Measurements from ENCODE around the gene GALNT9.

GALNT9 gene

GRCh38 chr12:132292328-132293319, 36.8 kb downstream of the GALNT9 start:
- no peak for TF ChIP-seq CTCF (IDR thresholded peaks at IDR 0.05; ENCODE audit: insufficient read depth, missing control alignments)
- FAIRE-seq (no peak), DNase-seq (ENCODE audit: insufficient read length, low spot score) (no peak)

- no peak for FAIRE-seq
- TF ChIP-seq CTCF (IDR thresholded peaks at IDR 0.05; ENCODE audit: insufficient read depth, missing control alignments): no peak
- DNase-seq (ENCODE audit: insufficient read length, low spot score): no peak
Observed at GRCh38 chr12:132291402-132292175, 37.8 kb downstream of the GALNT9 start.

DNA sequence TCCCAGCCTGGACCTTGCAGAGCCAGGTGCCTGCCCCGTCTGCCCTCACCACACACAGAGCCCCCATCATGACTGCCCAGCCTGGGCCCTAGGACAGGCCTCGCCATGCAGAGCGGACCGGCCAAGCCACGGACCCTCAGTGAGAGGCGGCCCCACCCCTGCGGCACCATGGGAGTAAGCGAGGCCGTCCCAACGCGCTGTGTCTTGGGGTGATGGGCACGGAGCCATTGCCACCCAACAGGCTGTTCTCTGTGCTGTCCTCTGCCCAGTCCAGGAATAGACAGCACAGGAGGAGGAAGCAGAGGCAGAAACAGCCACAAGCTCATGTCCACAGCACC, 39.2 kb downstream of the GALNT9 start:
- no peak for DNase-seq (ENCODE audit: insufficient read length, low spot score)
- TF ChIP-seq CTCF (IDR thresholded peaks at IDR 0.05; ENCODE audit: insufficient read depth, missing control alignments): no peak
- FAIRE-seq: no peak

DNA sequence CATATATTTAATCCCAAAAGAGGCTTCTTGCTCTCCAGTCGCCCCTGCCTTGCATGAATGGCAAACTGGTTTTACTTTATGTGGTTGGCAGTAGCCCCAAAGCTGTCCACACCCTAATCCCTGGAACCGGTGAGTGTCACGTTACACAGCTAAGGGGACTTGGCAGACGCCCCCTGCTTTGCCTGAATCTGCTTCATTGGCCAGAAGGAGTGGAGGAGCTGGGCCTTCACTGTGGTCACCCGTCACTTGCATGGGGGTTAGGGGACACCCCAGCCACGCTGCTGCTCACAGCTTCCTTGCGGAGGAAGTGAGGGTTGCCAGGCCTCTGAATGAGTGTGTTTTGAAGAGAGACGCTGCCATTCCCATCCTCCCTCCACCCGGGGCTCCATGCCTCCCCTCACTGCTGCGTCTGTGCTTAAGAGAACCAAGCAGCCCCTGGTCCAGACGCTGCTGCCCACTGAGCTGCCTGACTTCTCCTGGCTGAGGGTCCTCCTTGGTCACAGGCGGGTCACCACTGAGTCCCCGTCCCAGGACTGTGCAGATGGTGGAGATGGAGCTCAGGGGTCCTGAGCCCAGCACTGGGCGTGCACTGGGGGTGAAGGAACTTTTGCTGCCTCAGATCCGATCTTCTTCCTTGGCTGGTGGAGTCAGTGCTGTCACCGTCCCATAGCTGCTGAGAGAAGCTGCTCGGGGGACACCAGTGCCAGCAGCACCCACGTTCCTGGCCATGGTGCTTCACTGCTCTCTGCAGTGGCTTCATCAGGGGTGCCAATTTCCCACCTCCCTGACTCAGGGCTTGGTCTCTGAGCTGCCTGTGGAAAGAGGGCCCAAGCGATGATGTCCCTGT, 39.8 kb downstream of the GALNT9 start:
- TF ChIP-seq CTCF (IDR thresholded peaks at IDR 0.05; ENCODE audit: insufficient read depth, missing control alignments): no peak
- DNase-seq (ENCODE audit: insufficient read length, low spot score): no peak
- no peak for FAIRE-seq

- DNase-seq (ENCODE audit: insufficient read length, low spot score) (no peak), FAIRE-seq (no peak)
- no peak for TF ChIP-seq CTCF (IDR thresholded peaks at IDR 0.05; ENCODE audit: insufficient read depth, missing control alignments)
Observed at GRCh38 chr12:132288516-132289215, 40.7 kb downstream of the GALNT9 start.

DNA sequence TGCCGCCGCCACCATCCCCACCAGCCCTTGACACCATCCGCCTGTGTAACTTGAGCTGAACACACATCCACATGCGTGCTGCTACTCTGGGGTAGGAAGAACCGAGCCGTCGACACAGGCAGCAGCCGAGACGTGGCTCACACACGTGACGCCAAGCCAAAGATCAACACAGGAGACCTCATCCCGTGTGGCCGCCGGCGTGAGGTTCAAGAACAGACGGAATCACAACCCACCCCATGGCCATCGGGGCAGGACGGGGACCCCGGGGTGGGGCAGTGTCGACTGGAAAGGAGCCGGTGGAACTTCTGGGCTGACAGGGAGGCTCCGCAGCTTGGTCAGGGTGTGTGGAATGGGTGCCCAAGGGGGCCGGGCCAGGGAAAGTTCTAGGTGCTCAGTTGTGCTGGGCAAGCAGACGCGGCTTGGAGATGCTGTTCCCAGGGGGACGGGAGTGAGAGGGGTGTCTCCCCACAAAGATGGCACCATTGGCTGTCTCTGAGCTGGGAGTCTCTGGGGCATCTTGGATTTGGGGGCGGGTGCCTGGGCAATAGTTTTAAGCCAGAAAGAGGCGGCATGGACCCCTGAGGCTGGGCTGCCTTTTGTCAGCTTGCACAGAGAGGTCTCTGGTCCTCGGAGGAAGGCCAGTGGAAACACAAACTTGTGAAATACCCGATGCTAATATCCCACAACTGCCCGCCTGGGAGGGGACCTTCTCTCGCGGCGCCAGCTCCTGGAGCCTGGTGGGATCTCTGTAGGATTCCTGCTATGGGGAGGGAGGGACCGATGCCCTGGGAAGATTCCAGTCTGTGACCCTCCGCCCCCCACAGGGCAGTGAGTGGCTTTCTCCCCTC, 41.8 kb downstream of the GALNT9 start:
- no peak for TF ChIP-seq CTCF (IDR thresholded peaks at IDR 0.05; ENCODE audit: insufficient read depth, missing control alignments)
- FAIRE-seq (no peak), DNase-seq (ENCODE audit: insufficient read length, low spot score) (no peak)
